SH-SY5Y (cell line): ENCODE results near the gene TMEM86B.

Experiments used
- GATA2 ChIP-seq: IDR thresholded peaks from 2 replicates; pipeline ENCODE4 v1.6.1; 2011; ENCODE audit warnings: mild to moderate bottlenecking, low read depth, low read length
- GATA3 ChIP-seq: IDR thresholded peaks from 2 replicates; pipeline ENCODE4 v1.6.1; 2011; ENCODE audit warnings: low read depth, mild to moderate bottlenecking, low read length, moderate library complexity

DNA sequence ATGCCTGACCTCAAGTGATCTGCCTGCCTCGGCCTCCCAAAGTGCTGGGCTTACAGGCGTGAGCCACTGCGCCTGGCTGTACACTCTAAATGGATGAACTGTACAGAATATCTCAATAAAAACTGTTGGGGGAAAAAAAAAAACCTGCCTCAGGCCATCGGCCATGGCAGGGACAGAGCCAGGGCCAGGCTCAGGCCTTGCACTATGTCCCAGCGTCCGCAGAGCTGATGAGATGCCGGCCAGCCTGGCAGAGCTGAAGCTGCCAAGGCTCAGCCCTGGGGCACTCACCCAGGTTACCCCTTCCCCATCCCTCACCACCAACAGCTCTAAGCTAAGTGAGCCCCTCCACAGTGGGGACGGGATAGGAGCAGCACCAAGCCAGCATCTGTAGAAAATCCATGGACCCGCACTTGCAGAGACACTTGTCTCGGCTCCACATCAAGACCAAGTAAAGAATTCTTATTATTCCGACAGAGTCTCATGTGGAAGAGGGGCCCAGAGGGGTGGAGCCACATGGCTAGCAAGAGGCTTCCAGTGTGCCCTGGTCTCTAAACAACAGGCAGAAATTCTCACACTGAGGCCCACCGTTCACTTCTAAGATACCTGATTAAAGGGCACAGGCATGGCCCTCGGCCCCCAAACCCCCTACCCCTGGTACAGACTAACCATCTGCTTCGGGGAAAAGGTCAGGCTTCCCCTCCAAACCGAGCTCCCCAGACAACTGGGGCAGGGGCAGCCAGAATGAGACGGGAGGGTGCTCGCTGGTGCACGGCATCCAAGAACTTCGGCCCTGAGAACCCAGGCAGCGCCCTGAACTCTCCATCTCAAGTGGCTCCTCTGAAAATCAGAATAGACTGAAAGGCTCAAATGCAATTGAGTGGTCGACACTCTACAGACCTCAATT, 24.4 kb upstream of the TMEM86B start:
- TF ChIP-seq GATA2 (no peak), GATA3 (no peak)
